K562 (cell line): ENCODE data around the gene ZNF581. TPM values are rescaled to one million over a fixed set of nuclear protein-coding genes. Genes with fewer than 3 reads are reported as not detected.

Experiments used
- C11orf30 ChIP-seq: fragments of 450-650 bp; IDR thresholded peaks from 2 replicates; pipeline ENCODE4 v1.6.1; 2016; ENCODE audit warnings: low read depth, mild to moderate bottlenecking
- CHD1 ChIP-seq: fragments of 200-600 bp; sonication (generic); IDR thresholded peaks from one replicate; pipeline ENCODE4 v1.6.1; 2012; ENCODE audit warnings: mild to moderate bottlenecking, moderate library complexity, low read length, inconsistent platforms
- FOXM1 ChIP-seq, 2 experiments: fragments of 450-650 bp in 1 of 2; sonication (generic) in 1 of 2; formaldehyde crosslinking in 1 of 2; IDR thresholded peaks; 2 replicates each; pipeline versions ENCODE4 v1.6.1 to v1.9.0; 2017 to 2022; ENCODE audit warnings: low read depth in 2 of 2, mild to moderate bottlenecking in 2 of 2, missing genetic modification reagents in 1 of 2, moderate library complexity in 1 of 2
- FOXP1 ChIP-seq: sonication (generic); formaldehyde crosslinking; IDR thresholded peaks from 2 replicates; pipeline ENCODE4 v1.8.0; 2022; ENCODE audit warnings: mild to moderate bottlenecking, missing genetic modification reagents
- MEF2D ChIP-seq: conservative IDR thresholded peaks from 2 replicates; pipeline ENCODE4 v1.6.1; 2016; ENCODE audit warnings: low read depth, missing genetic modification characterization, missing compliant biosample characterization
- MTA3 ChIP-seq: fragments of 450-650 bp; formaldehyde crosslinking; IDR thresholded peaks from 2 replicates; pipeline ENCODE4 v1.6.1; 2017; ENCODE audit warnings: mild to moderate bottlenecking, borderline replicate concordance
- NBN ChIP-seq: fragments of 450-650 bp; IDR thresholded peaks from 2 replicates; pipeline ENCODE4 v1.6.1; 2016; ENCODE audit warnings: low read depth, mild to moderate bottlenecking
- NCOA1 ChIP-seq: fragments of 450-650 bp; IDR thresholded peaks from 2 replicates; pipeline ENCODE4 v1.6.1; 2016; ENCODE audit warnings: low read depth
- NCOR1 ChIP-seq: fragments of 450-650 bp; IDR thresholded peaks from 2 replicates; pipeline ENCODE4 v1.6.1; 2016; ENCODE audit warnings: mild to moderate bottlenecking, moderate library complexity
- SP2 ChIP-seq: IDR thresholded peaks from 2 replicates; pipeline ENCODE4 v1.6.1; 2011; ENCODE audit warnings: mild to moderate bottlenecking, low read depth, low read length, moderate library complexity; ENCODE audit not compliant: poor library complexity, severe bottlenecking; ENCODE audit errors: extremely low read depth
- TRIM24 ChIP-seq, 2 experiments: fragments of 450-650 bp; IDR thresholded peaks; 2 replicates each; pipeline ENCODE4 v1.6.1; 2016
- ZNF232 ChIP-seq: sonication (generic); formaldehyde crosslinking; IDR thresholded peaks from 2 replicates; pipeline ENCODE4 v1.8.0; 2022; ENCODE audit warnings: mild to moderate bottlenecking, missing genetic modification reagents
- ZNF444 ChIP-seq: fragments of 250-450 bp; sonication (Bioruptor Pico); IDR thresholded peaks from 2 replicates; pipeline ENCODE4 v1.4.0; 2020; ENCODE audit warnings: mild to moderate bottlenecking, moderate library complexity
- ZNF79 ChIP-seq: fragments of 250-450 bp; sonication (Bioruptor Pico); IDR thresholded peaks from 2 replicates; pipeline ENCODE4 v1.4.0; 2020; ENCODE audit warnings: low read depth, mild to moderate bottlenecking, moderate library complexity
- polyA plus RNA-seq, 8 experiments: library from polyadenylated mRNA; depleted of rRNA in 4 of 8; stranded (reverse) in 5 of 8; unstranded in 3 of 8; fragments of >200 nt; fragmentation: Nextera tagmentation in 2 of 8; fragmentation: Illumina TruSeq in 1 of 8; extraction: Ambion mirVana in 2 of 8; extraction: Trizol in 1 of 8; gene quantifications; 2 replicates each; pipeline versions ENCODE4 v1.2.1 to v1.2.3, GENCODE V29; 2011 to 2014; ENCODE audit warnings: inconsistent platforms in 1 of 8, missing spikeins in 1 of 8
- total RNA-seq, 7 experiments: library from RNA; depleted of rRNA in 6 of 7; stranded (reverse); fragments of >200 nt in 6 of 7; fragmentation: Illumina TruSeq in 2 of 7; extraction: Trizol in 2 of 7; gene quantifications; 2 replicates each; pipeline versions ENCODE4 v1.2.1 to v1.2.3, GENCODE V29; 2011 to 2021; ENCODE audit warnings: low replicate concordance in 1 of 7
- TF ChIP-seq, protein P1 (sequence below): sonication (generic); formaldehyde crosslinking; IDR thresholded peaks from 2 replicates; pipeline ENCODE4 v1.9.0; 2022; ENCODE audit warnings: mild to moderate bottlenecking, missing genetic modification reagents
- TF ChIP-seq, protein P2 (sequence below): IDR thresholded peaks from 2 replicates; pipeline ENCODE4 v1.6.1; 2012; ENCODE audit warnings: low read depth, low read length, improper control_type of control experiment, borderline replicate concordance
- TF ChIP-seq, protein P3 (sequence below): fragments of 450-650 bp; IDR thresholded peaks from 2 replicates; pipeline ENCODE4 v1.6.1; 2018; ENCODE audit not compliant: partially characterized antibody
- TF ChIP-seq, protein P4 (sequence below): fragments of 450-650 bp; formaldehyde crosslinking; IDR thresholded peaks from 2 replicates; pipeline ENCODE4 v1.4.0; 2020; ENCODE audit warnings: mild to moderate bottlenecking, moderate library complexity

Gene ZNF581
- total and polyA plus RNA-seq, 9 of the 15 experiments (the other 6 are each of a cell fraction or from before 2014, with no cell fraction given): 2.4 to 39.4 (median 15.4) TPM

DNA sequence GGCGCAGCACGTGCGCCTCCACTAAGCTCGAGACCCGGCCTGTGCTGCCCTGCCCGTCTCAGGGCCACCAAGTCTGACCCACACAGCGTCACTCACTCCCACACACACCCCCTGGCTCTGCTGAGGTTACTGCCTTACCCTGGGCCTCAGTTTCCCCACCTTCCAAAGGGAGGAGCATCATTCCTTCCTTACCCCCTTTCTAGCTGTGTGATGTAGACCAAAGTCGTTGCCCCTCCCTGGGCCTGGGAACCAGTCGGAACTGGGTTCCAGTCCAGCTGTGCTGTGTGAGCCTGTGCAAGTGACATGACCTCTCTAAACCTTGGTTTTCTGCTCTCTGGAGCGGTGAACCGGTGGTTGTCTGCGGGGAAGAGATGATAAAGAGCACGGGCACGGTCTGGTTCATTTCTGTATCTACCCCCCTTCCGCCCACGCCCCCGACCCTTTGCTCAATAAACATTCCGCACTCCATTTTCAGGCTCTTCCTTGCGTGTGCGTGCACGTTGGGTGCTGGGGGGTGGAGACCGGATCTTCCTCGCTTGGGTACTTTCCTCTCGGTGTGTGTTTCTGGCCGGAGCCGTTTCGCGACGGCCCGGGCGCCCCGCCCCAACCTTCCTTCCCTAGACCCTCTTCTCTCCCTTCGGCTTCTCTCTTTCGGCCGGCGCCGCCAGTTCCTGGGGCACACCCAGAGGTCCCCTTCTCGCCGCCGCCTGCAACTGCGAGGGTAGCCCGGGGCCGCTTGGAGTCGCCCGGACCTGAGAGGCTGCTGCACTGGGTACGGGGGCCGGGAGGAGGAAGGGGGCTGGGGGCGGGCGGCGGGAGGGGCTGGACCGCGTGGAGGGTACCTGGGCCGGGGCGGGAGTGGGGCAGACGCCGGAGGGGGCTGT lies at the start of gene ZNF581 (continued):
- TF ChIP-seq ZNF79 (no peak), MTA3 (peak; percentile 74), TRIM24 (IDR thresholded peaks at IDR 0.05) (peak in 1 of 2 experiments; percentile 97; a peak in 2 of 4 replicates), NBN (peak; percentile 57; the same call in 1 of the 2 replicates), FOXM1 (IDR thresholded peaks at IDR 0.05; ENCODE audit: low read depth) (peak; percentile 63), FOXM1 (CRISPR knock-in tag; IDR thresholded peaks at IDR 0.05; ENCODE audit: low read depth) (no peak), NCOR1 (0 out of 2 replicates have a peak, but pooled peaks have one; percentile 16), ZNF232 (no peak), NCOA1 (peak; percentile 98), C11orf30 (peak; percentile 98), FOXP1 (CRISPR knock-in tag) (peak; percentile 65; the same call in 1 of the 2 replicates), SP2 (no peak), ZNF444 (CRISPR knock-in tag) (no peak), CHD1 (peak; percentile 21), MEF2D (tag) (0 out of 2 replicates have a peak, but pooled peaks have one; percentile 35)
- TF ChIP-seq, protein P1, sequence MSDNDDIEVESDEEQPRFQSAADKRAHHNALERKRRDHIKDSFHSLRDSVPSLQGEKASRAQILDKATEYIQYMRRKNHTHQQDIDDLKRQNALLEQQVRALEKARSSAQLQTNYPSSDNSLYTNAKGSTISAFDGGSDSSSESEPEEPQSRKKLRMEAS (CRISPR knock-in tag): 0 out of 2 replicates have a peak, but pooled peaks have one; percentile 23
- TF ChIP-seq, protein P2, sequence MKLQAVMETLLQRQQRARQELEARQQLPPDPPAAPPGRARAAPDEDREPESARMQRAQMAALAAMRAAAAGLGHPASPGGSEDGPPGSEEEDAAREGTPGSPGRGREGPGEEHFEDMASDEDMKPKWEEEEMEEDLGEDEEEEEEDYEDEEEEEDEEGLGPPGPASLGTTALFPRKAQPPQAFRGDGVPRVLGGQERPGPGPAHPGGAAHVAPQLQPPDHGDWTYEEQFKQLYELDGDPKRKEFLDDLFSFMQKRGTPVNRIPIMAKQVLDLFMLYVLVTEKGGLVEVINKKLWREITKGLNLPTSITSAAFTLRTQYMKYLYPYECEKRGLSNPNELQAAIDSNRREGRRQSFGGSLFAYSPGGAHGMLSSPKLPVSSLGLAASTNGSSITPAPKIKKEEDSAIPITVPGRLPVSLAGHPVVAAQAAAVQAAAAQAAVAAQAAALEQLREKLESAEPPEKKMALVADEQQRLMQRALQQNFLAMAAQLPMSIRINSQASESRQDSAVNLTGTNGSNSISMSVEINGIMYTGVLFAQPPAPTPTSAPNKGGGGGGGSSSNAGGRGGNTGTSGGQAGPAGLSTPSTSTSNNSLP: no peak
- TF ChIP-seq, protein P3, sequence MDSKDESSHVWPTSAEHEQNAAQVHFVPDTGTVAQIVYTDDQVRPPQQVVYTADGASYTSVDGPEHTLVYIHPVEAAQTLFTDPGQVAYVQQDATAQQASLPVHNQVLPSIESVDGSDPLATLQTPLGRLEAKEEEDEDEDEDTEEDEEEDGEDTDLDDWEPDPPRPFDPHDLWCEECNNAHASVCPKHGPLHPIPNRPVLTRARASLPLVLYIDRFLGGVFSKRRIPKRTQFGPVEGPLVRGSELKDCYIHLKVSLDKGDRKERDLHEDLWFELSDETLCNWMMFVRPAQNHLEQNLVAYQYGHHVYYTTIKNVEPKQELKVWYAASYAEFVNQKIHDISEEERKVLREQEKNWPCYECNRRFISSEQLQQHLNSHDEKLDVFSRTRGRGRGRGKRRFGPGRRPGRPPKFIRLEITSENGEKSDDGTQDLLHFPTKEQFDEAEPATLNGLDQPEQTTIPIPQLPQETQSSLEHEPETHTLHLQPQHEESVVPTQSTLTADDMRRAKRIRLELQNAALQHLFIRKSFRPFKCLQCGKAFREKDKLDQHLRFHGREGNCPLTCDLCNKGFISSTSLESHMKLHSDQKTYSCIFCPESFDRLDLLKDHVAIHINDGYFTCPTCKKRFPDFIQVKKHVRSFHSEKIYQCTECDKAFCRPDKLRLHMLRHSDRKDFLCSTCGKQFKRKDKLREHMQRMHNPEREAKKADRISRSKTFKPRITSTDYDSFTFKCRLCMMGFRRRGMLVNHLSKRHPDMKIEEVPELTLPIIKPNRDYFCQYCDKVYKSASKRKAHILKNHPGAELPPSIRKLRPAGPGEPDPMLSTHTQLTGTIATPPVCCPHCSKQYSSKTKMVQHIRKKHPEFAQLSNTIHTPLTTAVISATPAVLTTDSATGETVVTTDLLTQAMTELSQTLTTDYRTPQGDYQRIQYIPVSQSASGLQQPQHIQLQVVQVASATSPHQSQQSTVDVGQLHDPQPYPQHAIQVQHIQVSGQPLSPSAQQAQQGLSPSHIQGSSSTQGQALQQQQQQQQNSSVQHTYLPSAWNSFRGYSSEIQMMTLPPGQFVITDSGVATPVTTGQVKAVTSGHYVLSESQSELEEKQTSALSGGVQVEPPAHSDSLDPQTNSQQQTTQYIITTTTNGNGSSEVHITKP: peak; percentile 25
- TF ChIP-seq, protein P4, sequence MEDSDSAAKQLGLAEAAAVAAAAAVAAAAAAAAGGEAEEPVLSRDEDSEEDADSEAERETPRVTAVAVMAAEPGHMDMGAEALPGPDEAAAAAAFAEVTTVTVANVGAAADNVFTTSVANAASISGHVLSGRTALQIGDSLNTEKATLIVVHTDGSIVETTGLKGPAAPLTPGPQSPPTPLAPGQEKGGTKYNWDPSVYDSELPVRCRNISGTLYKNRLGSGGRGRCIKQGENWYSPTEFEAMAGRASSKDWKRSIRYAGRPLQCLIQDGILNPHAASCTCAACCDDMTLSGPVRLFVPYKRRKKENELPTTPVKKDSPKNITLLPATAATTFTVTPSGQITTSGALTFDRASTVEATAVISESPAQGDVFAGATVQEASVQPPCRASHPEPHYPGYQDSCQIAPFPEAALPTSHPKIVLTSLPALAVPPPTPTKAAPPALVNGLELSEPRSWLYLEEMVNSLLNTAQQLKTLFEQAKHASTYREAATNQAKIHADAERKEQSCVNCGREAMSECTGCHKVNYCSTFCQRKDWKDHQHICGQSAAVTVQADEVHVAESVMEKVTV (CRISPR knock-in tag): 0 out of 2 replicates have a peak, but pooled peaks have one; percentile 18
